ENCODE results near the gene ITGA2B. TPM values are rescaled to one million over a fixed set of nuclear protein-coding genes. Genes with fewer than 3 reads are reported as not detected.
A peak's percentile ranks its signal among the peaks of the same experiment; 100 is the strongest.

ITGA2B gene
- total and polyA plus RNA-seq, 2 experiments from 2014 or later, result 13.3 to 13.9 TPM

DNA sequence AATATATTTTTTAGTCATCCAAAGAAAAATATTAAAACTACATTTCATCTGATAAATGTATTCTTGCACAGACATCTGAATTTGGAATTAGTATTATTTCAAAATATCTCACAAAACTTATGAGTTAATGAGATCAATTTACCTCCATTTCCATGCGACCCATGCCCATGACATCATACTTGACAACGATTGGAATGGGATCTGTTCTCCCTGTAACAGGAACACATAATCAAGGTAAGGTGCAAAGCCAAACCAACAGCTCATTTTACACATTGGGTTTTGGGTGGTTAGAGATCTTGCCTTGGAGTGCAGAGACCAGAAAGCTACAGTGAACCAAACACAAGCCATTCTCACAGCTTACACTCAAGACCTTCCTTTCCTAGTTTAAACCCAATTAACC, 46.9 kb upstream of the ITGA2B start (continued):
- TF ChIP-seq CREB1 (CRISPR knock-in tag; IDR thresholded peaks at IDR 0.05; ENCODE audit: low read depth) (no peak), ZNF331 (CRISPR knock-in tag; IDR thresholded peaks at IDR 0.05; ENCODE audit: low read depth) (no peak), EZH2phosphoT487 (IDR thresholded peaks at IDR 0.05; ENCODE audit: unreplicated experiment) (no peak)
- TF ChIP-seq, protein P1, sequence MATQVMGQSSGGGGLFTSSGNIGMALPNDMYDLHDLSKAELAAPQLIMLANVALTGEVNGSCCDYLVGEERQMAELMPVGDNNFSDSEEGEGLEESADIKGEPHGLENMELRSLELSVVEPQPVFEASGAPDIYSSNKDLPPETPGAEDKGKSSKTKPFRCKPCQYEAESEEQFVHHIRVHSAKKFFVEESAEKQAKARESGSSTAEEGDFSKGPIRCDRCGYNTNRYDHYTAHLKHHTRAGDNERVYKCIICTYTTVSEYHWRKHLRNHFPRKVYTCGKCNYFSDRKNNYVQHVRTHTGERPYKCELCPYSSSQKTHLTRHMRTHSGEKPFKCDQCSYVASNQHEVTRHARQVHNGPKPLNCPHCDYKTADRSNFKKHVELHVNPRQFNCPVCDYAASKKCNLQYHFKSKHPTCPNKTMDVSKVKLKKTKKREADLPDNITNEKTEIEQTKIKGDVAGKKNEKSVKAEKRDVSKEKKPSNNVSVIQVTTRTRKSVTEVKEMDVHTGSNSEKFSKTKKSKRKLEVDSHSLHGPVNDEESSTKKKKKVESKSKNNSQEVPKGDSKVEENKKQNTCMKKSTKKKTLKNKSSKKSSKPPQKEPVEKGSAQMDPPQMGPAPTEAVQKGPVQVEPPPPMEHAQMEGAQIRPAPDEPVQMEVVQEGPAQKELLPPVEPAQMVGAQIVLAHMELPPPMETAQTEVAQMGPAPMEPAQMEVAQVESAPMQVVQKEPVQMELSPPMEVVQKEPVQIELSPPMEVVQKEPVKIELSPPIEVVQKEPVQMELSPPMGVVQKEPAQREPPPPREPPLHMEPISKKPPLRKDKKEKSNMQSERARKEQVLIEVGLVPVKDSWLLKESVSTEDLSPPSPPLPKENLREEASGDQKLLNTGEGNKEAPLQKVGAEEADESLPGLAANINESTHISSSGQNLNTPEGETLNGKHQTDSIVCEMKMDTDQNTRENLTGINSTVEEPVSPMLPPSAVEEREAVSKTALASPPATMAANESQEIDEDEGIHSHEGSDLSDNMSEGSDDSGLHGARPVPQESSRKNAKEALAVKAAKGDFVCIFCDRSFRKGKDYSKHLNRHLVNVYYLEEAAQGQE (IDR thresholded peaks at IDR 0.05; ENCODE audit: unreplicated experiment), result no peak

DNA sequence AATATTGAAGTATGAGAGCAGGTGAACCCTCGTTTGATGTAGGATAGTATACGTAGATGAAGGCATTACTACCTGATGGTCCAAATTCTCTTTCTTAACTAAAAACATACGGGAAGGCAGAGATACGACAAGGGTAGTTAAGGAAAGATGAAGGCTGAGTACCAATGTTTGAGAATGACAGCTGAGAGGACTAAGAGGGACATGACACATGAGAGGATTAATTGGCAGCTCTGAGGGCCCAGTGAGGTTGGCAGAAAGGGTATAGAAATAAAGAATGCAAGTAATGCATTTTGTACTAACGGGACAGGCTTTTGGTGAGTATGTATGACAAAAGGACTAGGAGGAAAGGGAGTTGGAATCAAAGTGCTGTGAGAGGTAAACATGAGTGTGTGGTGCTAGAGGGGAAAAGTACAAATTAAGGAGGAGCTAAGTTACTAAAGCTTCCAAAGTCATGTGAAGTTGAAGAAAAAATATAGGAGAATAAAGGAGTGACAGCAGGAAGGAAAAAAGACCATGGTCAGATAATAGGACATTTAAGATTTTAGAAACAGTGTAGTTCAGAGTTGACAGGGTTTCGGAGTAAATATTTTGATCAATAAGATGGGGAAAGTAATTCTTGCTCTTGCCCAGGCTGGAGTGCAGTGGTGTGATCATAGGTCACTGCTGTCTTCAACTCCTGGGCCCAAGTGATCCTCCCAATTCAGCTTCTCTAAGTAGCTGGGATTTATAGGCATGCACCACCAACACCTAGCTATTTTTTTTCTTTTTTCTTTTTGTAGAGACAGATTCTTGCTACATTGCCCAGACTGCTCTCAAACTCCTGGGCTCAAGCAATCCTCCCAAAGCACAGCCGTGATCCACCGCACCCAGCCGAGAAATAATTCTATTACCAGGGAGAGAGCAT, 43.1 kb upstream of the ITGA2B start:
- Histone ChIP-seq H3K4me2 (no peak overlapping the region), H3K27me3 (ENCODE audit: insufficient read depth) (no peaks in the 10 kb centered on the region), H3K9me2 (ENCODE audit: insufficient read depth) (no peaks in the 10 kb centered on the region), H3K4me1 (ENCODE audit: insufficient read depth) (no peaks in the 10 kb centered on the region), H3K79me2 (replicated peaks; ENCODE audit: insufficient read depth) (peaks cover 14% of the 10 kb centered on the region), H3K27ac (ENCODE audit: low read depth) (0 out of 2 replicates have a peak overlapping the region, but pooled peaks have one; percentile 46), H3K36me3 (ENCODE audit: insufficient read depth) (peaks cover 28% of the 10 kb centered on the region), H3K4me3 (no peak overlapping the region), H2AFZ (no peak overlapping the region), H3F3A (replicated peaks; ENCODE audit: low read depth) (no peaks in the 10 kb centered on the region), H4K20me1 (replicated peaks; ENCODE audit: insufficient read depth) (peaks cover 5% of the 10 kb centered on the region; the same call in 1 of the 2 replicates)
- no peak for ATAC-seq
- no peaks in the 10 kb centered on the region; the same call in 2 of the 3 replicates for H3K4me1 Mint-ChIP-seq
- no peak overlapping the region for H3K4me3 Mint-ChIP-seq
- DNase-seq (ENCODE audit: low spot score), result no peak
- H3K27ac Mint-ChIP-seq, result no peak overlapping the region
- no peaks in the 10 kb centered on the region for H3K27me3 Mint-ChIP-seq (ENCODE audit: insufficient read depth, low read depth, poor library complexity)
- H3K36me3 Mint-ChIP-seq (ENCODE audit: low read depth), result peaks cover 49% of the 10 kb centered on the region
- no peaks in the 10 kb centered on the region for H3K9me3 Mint-ChIP-seq
- TF ChIP-seq, protein P1 (IDR thresholded peaks at IDR 0.05; ENCODE audit: unreplicated experiment), result no peak
- TF ChIP-seq STAT1 (IDR thresholded peaks at IDR 0.05; ENCODE audit: unreplicated experiment) (no peak), POLR2AphosphoS5 (IDR thresholded peaks at IDR 0.05; ENCODE audit: low read depth) (no peak), CREB1 (CRISPR knock-in tag; IDR thresholded peaks at IDR 0.05; ENCODE audit: low read depth) (no peak), JUNB (IDR thresholded peaks at IDR 0.05; ENCODE audit: unreplicated experiment) (no peak)
- TF ChIP-seq, protein P2, sequence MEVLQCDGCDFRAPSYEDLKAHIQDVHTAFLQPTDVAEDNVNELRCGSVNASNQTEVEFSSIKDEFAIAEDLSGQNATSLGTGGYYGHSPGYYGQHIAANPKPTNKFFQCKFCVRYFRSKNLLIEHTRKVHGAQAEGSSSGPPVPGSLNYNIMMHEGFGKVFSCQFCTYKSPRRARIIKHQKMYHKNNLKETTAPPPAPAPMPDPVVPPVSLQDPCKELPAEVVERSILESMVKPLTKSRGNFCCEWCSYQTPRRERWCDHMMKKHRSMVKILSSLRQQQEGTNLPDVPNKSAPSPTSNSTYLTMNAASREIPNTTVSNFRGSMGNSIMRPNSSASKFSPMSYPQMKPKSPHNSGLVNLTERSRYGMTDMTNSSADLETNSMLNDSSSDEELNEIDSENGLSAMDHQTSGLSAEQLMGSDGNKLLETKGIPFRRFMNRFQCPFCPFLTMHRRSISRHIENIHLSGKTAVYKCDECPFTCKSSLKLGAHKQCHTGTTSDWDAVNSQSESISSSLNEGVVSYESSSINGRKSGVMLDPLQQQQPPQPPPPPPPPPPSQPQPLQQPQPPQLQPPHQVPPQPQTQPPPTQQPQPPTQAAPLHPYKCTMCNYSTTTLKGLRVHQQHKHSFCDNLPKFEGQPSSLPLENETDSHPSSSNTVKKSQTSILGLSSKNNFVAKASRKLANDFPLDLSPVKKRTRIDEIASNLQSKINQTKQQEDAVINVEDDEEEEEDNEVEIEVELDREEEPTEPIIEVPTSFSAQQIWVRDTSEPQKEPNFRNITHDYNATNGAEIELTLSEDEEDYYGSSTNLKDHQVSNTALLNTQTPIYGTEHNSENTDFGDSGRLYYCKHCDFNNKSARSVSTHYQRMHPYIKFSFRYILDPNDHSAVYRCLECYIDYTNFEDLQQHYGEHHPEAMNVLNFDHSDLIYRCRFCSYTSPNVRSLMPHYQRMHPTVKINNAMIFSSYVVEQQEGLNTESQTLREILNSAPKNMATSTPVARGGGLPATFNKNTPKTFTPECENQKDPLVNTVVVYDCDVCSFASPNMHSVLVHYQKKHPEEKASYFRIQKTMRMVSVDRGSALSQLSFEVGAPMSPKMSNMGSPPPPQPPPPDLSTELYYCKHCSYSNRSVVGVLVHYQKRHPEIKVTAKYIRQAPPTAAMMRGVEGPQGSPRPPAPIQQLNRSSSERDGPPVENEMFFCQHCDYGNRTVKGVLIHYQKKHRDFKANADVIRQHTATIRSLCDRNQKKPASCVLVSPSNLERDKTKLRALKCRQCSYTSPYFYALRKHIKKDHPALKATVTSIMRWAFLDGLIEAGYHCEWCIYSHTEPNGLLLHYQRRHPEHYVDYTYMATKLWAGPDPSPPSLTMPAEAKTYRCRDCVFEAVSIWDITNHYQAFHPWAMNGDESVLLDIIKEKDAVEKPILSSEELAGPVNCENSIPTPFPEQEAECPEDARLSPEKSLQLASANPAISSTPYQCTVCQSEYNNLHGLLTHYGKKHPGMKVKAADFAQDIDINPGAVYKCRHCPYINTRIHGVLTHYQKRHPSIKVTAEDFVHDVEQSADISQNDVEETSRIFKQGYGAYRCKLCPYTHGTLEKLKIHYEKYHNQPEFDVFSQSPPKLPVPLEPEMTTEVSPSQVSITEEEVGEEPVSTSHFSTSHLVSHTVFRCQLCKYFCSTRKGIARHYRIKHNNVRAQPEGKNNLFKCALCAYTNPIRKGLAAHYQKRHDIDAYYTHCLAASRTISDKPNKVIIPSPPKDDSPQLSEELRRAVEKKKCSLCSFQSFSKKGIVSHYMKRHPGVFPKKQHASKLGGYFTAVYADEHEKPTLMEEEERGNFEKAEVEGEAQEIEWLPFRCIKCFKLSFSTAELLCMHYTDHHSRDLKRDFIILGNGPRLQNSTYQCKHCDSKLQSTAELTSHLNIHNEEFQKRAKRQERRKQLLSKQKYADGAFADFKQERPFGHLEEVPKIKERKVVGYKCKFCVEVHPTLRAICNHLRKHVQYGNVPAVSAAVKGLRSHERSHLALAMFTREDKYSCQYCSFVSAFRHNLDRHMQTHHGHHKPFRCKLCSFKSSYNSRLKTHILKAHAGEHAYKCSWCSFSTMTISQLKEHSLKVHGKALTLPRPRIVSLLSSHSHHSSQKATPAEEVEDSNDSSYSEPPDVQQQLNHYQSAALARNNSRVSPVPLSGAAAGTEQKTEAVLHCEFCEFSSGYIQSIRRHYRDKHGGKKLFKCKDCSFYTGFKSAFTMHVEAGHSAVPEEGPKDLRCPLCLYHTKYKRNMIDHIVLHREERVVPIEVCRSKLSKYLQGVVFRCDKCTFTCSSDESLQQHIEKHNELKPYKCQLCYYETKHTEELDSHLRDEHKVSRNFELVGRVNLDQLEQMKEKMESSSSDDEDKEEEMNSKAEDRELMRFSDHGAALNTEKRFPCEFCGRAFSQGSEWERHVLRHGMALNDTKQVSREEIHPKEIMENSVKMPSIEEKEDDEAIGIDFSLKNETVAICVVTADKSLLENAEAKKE (CRISPR knock-in tag; IDR thresholded peaks at IDR 0.05), result no peak
